WTC11 (cell line): ENCODE results near the gene ADD1. TPM values are rescaled to one million over a fixed set of nuclear protein-coding genes. Genes with fewer than 3 reads are reported as not detected.
A peak's percentile ranks its signal among the peaks of the same experiment; 100 is the strongest.

ENCODE experiments used
- ATAC-seq: fragments of 200-7000 bp; cut with Tn5 transposase; 2 replicates; pipeline ENCODE4 v1.10.0; 2021; ENCODE audit warnings: mild to moderate bottlenecking, moderate library complexity
- CTCF ChIA-PET: fragments of 300-600 bp; sonication (Branson Sonifier 250); formaldehyde crosslinking; loops from one replicate; lab custom pipeline; 2021; ENCODE audit warnings: antibody characterized with exemption; lab: Charles Lee
- POLR2A ChIA-PET: fragments of 350-600 bp; sonication (Branson Sonifier 250); formaldehyde crosslinking; loops from one replicate; lab custom pipeline; 2021; ENCODE audit warnings: antibody characterized with exemption; lab: Charles Lee
- DNase-seq: peaks from one replicate; pipeline ENCODE4 v3.0.0; 2021; ENCODE audit warnings: low spot score
- H3K27ac Mint-ChIP-seq: 2 replicates; pipeline ENCODE4 v1.8.0; 2021; ENCODE audit warnings: mixed read lengths
- H3K27me3 Mint-ChIP-seq: 2 replicates; pipeline ENCODE4 v1.8.0; 2021; ENCODE audit warnings: low read depth, mild to moderate bottlenecking, moderate library complexity, mixed read lengths
- H3K36me3 Mint-ChIP-seq: 2 replicates; pipeline ENCODE4 v1.8.0; 2021; ENCODE audit warnings: mixed read lengths
- H3K4me1 Mint-ChIP-seq: 2 replicates; pipeline ENCODE4 v1.8.0; 2022; ENCODE audit warnings: mixed read lengths
- H3K4me3 Mint-ChIP-seq: 2 replicates; pipeline ENCODE4 v1.8.0; 2021; ENCODE audit warnings: mild to moderate bottlenecking, moderate library complexity, mixed read lengths
- H3K9me3 Mint-ChIP-seq: 2 replicates; pipeline ENCODE4 v1.8.0; 2021; ENCODE audit warnings: mixed read lengths
- ARID4B ChIP-seq: sonication (generic); formaldehyde crosslinking; IDR thresholded peaks from 2 replicates; pipeline ENCODE4 v1.8.0; 2023; ENCODE audit warnings: missing genetic modification reagents, mild to moderate bottlenecking, borderline replicate concordance
- CBFB ChIP-seq: sonication (generic); formaldehyde crosslinking; IDR thresholded peaks from 2 replicates; pipeline ENCODE4 v1.8.1; 2022; ENCODE audit warnings: mild to moderate bottlenecking, low read depth, missing genetic modification reagents
- ERG ChIP-seq: fragments of 250-450 bp; sonication (Bioruptor Pico); IDR thresholded peaks from 2 replicates; pipeline ENCODE4 v1.8.0; 2021; ENCODE audit warnings: mild to moderate bottlenecking
- ESRRA ChIP-seq: sonication (generic); formaldehyde crosslinking; IDR thresholded peaks from 2 replicates; pipeline ENCODE4 v1.8.1; 2022; ENCODE audit warnings: mild to moderate bottlenecking, missing genetic modification reagents, borderline replicate concordance
- GTF2I ChIP-seq: fragments of 250-450 bp; sonication (Bioruptor Pico); conservative IDR thresholded peaks from 2 replicates; pipeline ENCODE4 v1.4.0; 2021; ENCODE audit warnings: mild to moderate bottlenecking
- IRF1 ChIP-seq: sonication (generic); formaldehyde crosslinking; IDR thresholded peaks from 2 replicates; pipeline ENCODE4 v1.8.0; 2023; ENCODE audit warnings: missing genetic modification reagents
- IRF2 ChIP-seq: sonication (generic); formaldehyde crosslinking; IDR thresholded peaks from 2 replicates; pipeline ENCODE4 v1.8.0; 2022; ENCODE audit warnings: low read depth, missing genetic modification reagents, borderline replicate concordance
- JAZF1 ChIP-seq: fragments of 250-450 bp; sonication (Bioruptor Pico); IDR thresholded peaks from 2 replicates; pipeline ENCODE4 v1.9.0; 2021; ENCODE audit warnings: moderate library complexity, mild to moderate bottlenecking, inconsistent platforms
- KAT7 ChIP-seq: sonication (generic); formaldehyde crosslinking; IDR thresholded peaks from 2 replicates; pipeline ENCODE4 v1.8.1; 2023; ENCODE audit warnings: missing genetic modification reagents, mild to moderate bottlenecking, borderline replicate concordance
- MLX ChIP-seq: sonication (generic); formaldehyde crosslinking; IDR thresholded peaks from 2 replicates; pipeline ENCODE4 v1.8.1; 2023; ENCODE audit warnings: mild to moderate bottlenecking, missing genetic modification reagents, moderate library complexity
- NR1H2 ChIP-seq: sonication (generic); formaldehyde crosslinking; IDR thresholded peaks from 2 replicates; pipeline ENCODE4 v1.9.0; 2021; ENCODE audit warnings: mild to moderate bottlenecking, moderate library complexity, missing genetic modification reagents
- NR2C2 ChIP-seq: sonication (generic); formaldehyde crosslinking; IDR thresholded peaks from 2 replicates; pipeline ENCODE4 v1.8.0; 2022; ENCODE audit warnings: mild to moderate bottlenecking, missing genetic modification reagents
- NR3C1 ChIP-seq: sonication (generic); formaldehyde crosslinking; conservative IDR thresholded peaks from 2 replicates; pipeline ENCODE4 v1.8.1; 2023; ENCODE audit warnings: low read depth, mild to moderate bottlenecking, missing genetic modification reagents
- RELA ChIP-seq: sonication (generic); formaldehyde crosslinking; IDR thresholded peaks from 2 replicates; pipeline ENCODE4 v1.8.1; 2022; ENCODE audit warnings: missing genetic modification reagents, mild to moderate bottlenecking, borderline replicate concordance
- RORB ChIP-seq: fragments of 250-450 bp; sonication (Bioruptor Pico); IDR thresholded peaks from 2 replicates; pipeline ENCODE4 v1.9.0; 2021; ENCODE audit warnings: mild to moderate bottlenecking
- TCF7 ChIP-seq: sonication (generic); formaldehyde crosslinking; IDR thresholded peaks from 2 replicates; pipeline ENCODE4 v1.8.0; 2022; ENCODE audit warnings: mild to moderate bottlenecking, low read depth, missing genetic modification reagents, moderate library complexity
- TEAD4 ChIP-seq: sonication (generic); formaldehyde crosslinking; IDR thresholded peaks from 2 replicates; pipeline ENCODE4 v1.8.0; 2022; ENCODE audit warnings: mild to moderate bottlenecking, missing genetic modification reagents
- USF2 ChIP-seq: sonication (generic); formaldehyde crosslinking; IDR thresholded peaks from 2 replicates; pipeline ENCODE4 v1.8.1; 2023; ENCODE audit warnings: mild to moderate bottlenecking, missing genetic modification reagents, moderate library complexity
- ZMAT4 ChIP-seq: fragments of 250-450 bp; sonication (Bioruptor Pico); IDR thresholded peaks from 2 replicates; pipeline ENCODE4 v1.9.0; 2021; ENCODE audit warnings: mild to moderate bottlenecking
- ZNF232 ChIP-seq: sonication (generic); formaldehyde crosslinking; IDR thresholded peaks from 2 replicates; pipeline ENCODE4 v1.8.0; 2022; ENCODE audit warnings: mild to moderate bottlenecking, missing genetic modification reagents
- ZNF317 ChIP-seq: sonication (generic); formaldehyde crosslinking; IDR thresholded peaks from 2 replicates; pipeline ENCODE4 v1.8.1; 2023; ENCODE audit warnings: low read depth, mild to moderate bottlenecking, moderate library complexity, missing genetic modification reagents, borderline replicate concordance
- ZNF423 ChIP-seq: fragments of 250-450 bp; sonication (Bioruptor Pico); IDR thresholded peaks from 2 replicates; pipeline ENCODE4 v2.1.2; 2022; ENCODE audit warnings: mild to moderate bottlenecking, moderate library complexity
- ZNF512 ChIP-seq: sonication (generic); formaldehyde crosslinking; IDR thresholded peaks from 2 replicates; pipeline ENCODE4 v1.8.1; 2022; ENCODE audit warnings: missing genetic modification reagents, borderline replicate concordance
- ZNF671 ChIP-seq: fragments of 250-450 bp; sonication (Bioruptor Pico); IDR thresholded peaks from 2 replicates; pipeline ENCODE4 v1.8.0; 2021; ENCODE audit warnings: mild to moderate bottlenecking
- total RNA-seq: library from RNA; stranded (reverse); gene quantifications from 3 replicates; pipeline ENCODE4 v1.2.3, GENCODE V29; 2021

ADD1 gene
- total RNA-seq, 1 experiment from 2014 or later = 178 TPM

- ChIA-PET POLR2A (interaction anchor here (0.5 kb wide), 1 partner anchor 543 kb away, joined by 3 read pairs; no protein-coding TSS in a partner anchor), CTCF (interaction anchor here (1.0 to 1.2 kb wide), 2 partner anchors 13 to 72 kb away, joined by 3 to 5 read pairs; no protein-coding TSS in a partner anchor)
- no peak for TF ChIP-seq ARID4B (CRISPR knock-in tag)
- TF ChIP-seq ZNF512 (CRISPR knock-in tag) = no peak
- TF ChIP-seq CBFB (CRISPR knock-in tag) = no peak
- no peak for TF ChIP-seq ZMAT4
- TF ChIP-seq ZNF423 = no peak
These were observed 121.6 kb downstream of the ADD1 start for GRCh38 chr4:2965262-2965661.

GRCh38 chr4:2968381-2968780, 124.7 kb downstream of the ADD1 start:
- CTCF ChIA-PET = interaction anchor here (0.6 kb wide), 1 partner anchor 10 kb away, joined by 3 read pairs; no protein-coding TSS in a partner anchor
- DNase-seq = no peak
- Mint-ChIP-seq H3K9me3 (no peaks in the 10 kb centered on the region), H3K27me3 (peaks cover 17% of the 10 kb centered on the region), H3K4me3 (no peak overlapping the region), H3K27ac (no peak overlapping the region), H3K36me3 (no peaks in the 10 kb centered on the region), H3K4me1 (peaks cover 8% of the 10 kb centered on the region)
- TF ChIP-seq ZNF317 (CRISPR knock-in tag) (no peak), ESRRA (no peak), MLX (CRISPR knock-in tag) (no peak), ZNF671 (no peak), IRF2 (CRISPR knock-in tag) (no peak), JAZF1 (no peak)
- POLR2A ChIA-PET = no interaction called here
- no peak for ATAC-seq

More at GRCh38 chr4:2965262-2965661, 121.6 kb downstream of the ADD1 start:
- H3K4me3 Mint-ChIP-seq = peak overlapping the region; percentile 36
- no peak overlapping the region for H3K27ac Mint-ChIP-seq
- ATAC-seq (no peak), DNase-seq (no peak)
- H3K27me3 Mint-ChIP-seq = peaks cover 17% of the 10 kb centered on the region
- no peaks in the 10 kb centered on the region for H3K9me3 Mint-ChIP-seq
- H3K36me3 Mint-ChIP-seq = no peaks in the 10 kb centered on the region
- peaks cover 19% of the 10 kb centered on the region for H3K4me1 Mint-ChIP-seq

GRCh38 chr4:2971275-2971674, 127.6 kb downstream of the ADD1 start:
- CTCF ChIA-PET = no interaction called here
- no peaks in the 10 kb centered on the region for H3K27me3 Mint-ChIP-seq
- DNase-seq (no peak), ATAC-seq (no peak)
- H3K27ac Mint-ChIP-seq = no peak overlapping the region
- no peaks in the 10 kb centered on the region for H3K36me3 Mint-ChIP-seq
- no peak overlapping the region for H3K4me3 Mint-ChIP-seq
- H3K9me3 Mint-ChIP-seq = no peaks in the 10 kb centered on the region
- peaks cover 3% of the 10 kb centered on the region; the same call in 1 of the 2 replicates for H3K4me1 Mint-ChIP-seq
- POLR2A ChIA-PET = no interaction called here
- TF ChIP-seq USF2 (CRISPR knock-in tag) (no peak), NR3C1 (CRISPR knock-in tag) (no peak), GTF2I (CRISPR knock-in tag) (no peak), TCF7 (CRISPR knock-in tag) (no peak), RORB (CRISPR knock-in tag) (no peak), ZNF232 (CRISPR knock-in tag) (no peak), KAT7 (no peak), IRF1 (CRISPR knock-in tag) (no peak), TEAD4 (CRISPR knock-in tag) (no peak), RELA (CRISPR knock-in tag) (no peak), ERG (no peak), NR2C2 (CRISPR knock-in tag) (no peak), NR1H2 (CRISPR knock-in tag) (no peak), ZNF423 (no peak)
